ENCODE measurements around the gene SMARCB1. TPM values are rescaled to one million over a fixed set of nuclear protein-coding genes. Genes with fewer than 3 reads are reported as not detected.

Gene SMARCB1
- total RNA-seq, 1 experiment from 2014 or later = 136 TPM

DNA sequence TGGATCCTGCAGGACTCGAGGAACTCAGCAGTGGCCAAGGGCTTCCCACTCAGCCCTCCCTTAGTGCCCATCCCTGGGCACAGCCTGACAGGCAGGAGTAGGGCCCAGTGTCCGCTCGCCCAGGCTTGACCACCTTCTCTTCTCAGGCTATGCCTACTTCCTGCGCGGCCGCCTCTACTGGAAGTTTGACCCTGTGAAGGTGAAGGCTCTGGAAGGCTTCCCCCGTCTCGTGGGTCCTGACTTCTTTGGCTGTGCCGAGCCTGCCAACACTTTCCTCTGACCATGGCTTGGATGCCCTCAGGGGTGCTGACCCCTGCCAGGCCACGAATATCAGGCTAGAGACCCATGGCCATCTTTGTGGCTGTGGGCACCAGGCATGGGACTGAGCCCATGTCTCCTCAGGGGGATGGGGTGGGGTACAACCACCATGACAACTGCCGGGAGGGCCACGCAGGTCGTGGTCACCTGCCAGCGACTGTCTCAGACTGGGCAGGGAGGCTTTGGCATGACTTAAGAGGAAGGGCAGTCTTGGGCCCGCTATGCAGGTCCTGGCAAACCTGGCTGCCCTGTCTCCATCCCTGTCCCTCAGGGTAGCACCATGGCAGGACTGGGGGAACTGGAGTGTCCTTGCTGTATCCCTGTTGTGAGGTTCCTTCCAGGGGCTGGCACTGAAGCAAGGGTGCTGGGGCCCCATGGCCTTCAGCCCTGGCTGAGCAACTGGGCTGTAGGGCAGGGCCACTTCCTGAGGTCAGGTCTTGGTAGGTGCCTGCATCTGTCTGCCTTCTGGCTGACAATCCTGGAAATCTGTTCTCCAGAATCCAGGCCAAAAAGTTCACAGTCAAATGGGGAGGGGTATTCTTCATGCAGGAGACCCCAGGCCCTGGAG lies 3.3 kb upstream of the SMARCB1 start:
- H3K9me3 ChIP-seq (ENCODE audit: control insufficient read depth, low read depth, low read length) = no peaks in the 10 kb centered on the region
- no peak overlapping the region for H3K18ac ChIP-seq (ENCODE audit: insufficient read length, low read depth, low read length)
- Mint-ChIP-seq H3K27ac (no peak overlapping the region), H3K4me3 (no peak overlapping the region), H3K36me3 (ENCODE audit: insufficient read depth in 1 of 3, low read depth in 3 of 3) (no peaks in the 10 kb centered on the region; a peak in 1 of 7 replicates), H3K27me3 (ENCODE audit: low read depth) (no peaks in the 10 kb centered on the region), H3K9me3 (no peaks in the 10 kb centered on the region), H3K4me1 (peaks cover 16 to 21% of the 10 kb centered on the region in 2 experiments)
- no peak overlapping the region for H4K8ac ChIP-seq (replicated peaks; ENCODE audit: insufficient read length, low read depth, low read length)
- no peak overlapping the region for H3K4ac ChIP-seq (ENCODE audit: low read depth, low read length)
- no peak overlapping the region for H2AK5ac ChIP-seq (ENCODE audit: insufficient read length, low read length)
- no peak overlapping the region for H3K14ac ChIP-seq (ENCODE audit: insufficient read depth, low read length)
- H2BK15ac ChIP-seq (ENCODE audit: low read depth, low read length) = no peak overlapping the region
- H3K23me2 ChIP-seq (ENCODE audit: insufficient read length, low read depth, low read length, poor library complexity, severe bottlenecking) = peaks cover 2% of the 10 kb centered on the region
- H3K4me1 ChIP-seq (ENCODE audit: insufficient read depth, low read length) = peaks cover under 1% of the 10 kb centered on the region; the same call in 1 of the 2 replicates
- no peak overlapping the region for H4K91ac ChIP-seq (ENCODE audit: insufficient read length, low read depth, low read length)
- no CpG with 5 or more reads among the region's 15 CpGs for WGBS (ENCODE audit: extremely low coverage, insufficient read length, low lambda C conversion rate)
- no peak overlapping the region for H4K5ac ChIP-seq (ENCODE audit: insufficient read length, low read depth, low read length)
- no peak overlapping the region for H3K9ac ChIP-seq (ENCODE audit: extremely low read depth, insufficient read length, low read length)
- H3K23ac ChIP-seq (ENCODE audit: insufficient read length, low read depth, low read length) = no peak overlapping the region
- no peaks in the 10 kb centered on the region for H3K27me3 ChIP-seq (ENCODE audit: insufficient read depth, low read length)
- H3K79me2 ChIP-seq (ENCODE audit: insufficient read depth, low read length) = peaks cover 7% of the 10 kb centered on the region; the same call in 1 of the 2 replicates
- H3K4me2 ChIP-seq (ENCODE audit: insufficient read depth, insufficient read length, low read length) = no peak overlapping the region
- no peak for DNase-seq
- no peak overlapping the region for H2BK120ac ChIP-seq (ENCODE audit: low read depth, low read length, poor library complexity, severe bottlenecking)
- no peak overlapping the region for H3K27ac ChIP-seq (ENCODE audit: insufficient read length, low read depth, low read length)
- TF ChIP-seq CTCF (conservative IDR thresholded peaks at IDR 0.05) = no peak
- H2BK5ac ChIP-seq (ENCODE audit: insufficient read length, low read length) = no peak overlapping the region
- H2BK20ac ChIP-seq (ENCODE audit: low read depth, low read length, poor library complexity, severe bottlenecking) = no peak overlapping the region
- no peak overlapping the region for H2AFZ ChIP-seq (ENCODE audit: low read length)
- no peak overlapping the region for H3K56ac ChIP-seq (ENCODE audit: insufficient read length, low read depth, low read length)
- no peak overlapping the region for H2BK12ac ChIP-seq (ENCODE audit: insufficient read length, low read depth, low read length)
- H3K79me1 ChIP-seq (ENCODE audit: insufficient read depth, low read depth, low read length, poor library complexity, severe bottlenecking) = no peaks in the 10 kb centered on the region
- no peaks in the 10 kb centered on the region for H4K20me1 ChIP-seq (ENCODE audit: control insufficient read depth, insufficient read depth, insufficient read length)
- H3T11ph ChIP-seq (ENCODE audit: low read length) = no peak overlapping the region
